Medulla oblongata (tissue), 1 donor: ENCODE results near the gene CCDC179.

Experiments used
- DNase-seq: peaks from one replicate; pipeline ENCODE4 v3.0.0-alpha.2; 2015; ENCODE audit errors: extremely low spot score

The CCDC179 gene

DNA sequence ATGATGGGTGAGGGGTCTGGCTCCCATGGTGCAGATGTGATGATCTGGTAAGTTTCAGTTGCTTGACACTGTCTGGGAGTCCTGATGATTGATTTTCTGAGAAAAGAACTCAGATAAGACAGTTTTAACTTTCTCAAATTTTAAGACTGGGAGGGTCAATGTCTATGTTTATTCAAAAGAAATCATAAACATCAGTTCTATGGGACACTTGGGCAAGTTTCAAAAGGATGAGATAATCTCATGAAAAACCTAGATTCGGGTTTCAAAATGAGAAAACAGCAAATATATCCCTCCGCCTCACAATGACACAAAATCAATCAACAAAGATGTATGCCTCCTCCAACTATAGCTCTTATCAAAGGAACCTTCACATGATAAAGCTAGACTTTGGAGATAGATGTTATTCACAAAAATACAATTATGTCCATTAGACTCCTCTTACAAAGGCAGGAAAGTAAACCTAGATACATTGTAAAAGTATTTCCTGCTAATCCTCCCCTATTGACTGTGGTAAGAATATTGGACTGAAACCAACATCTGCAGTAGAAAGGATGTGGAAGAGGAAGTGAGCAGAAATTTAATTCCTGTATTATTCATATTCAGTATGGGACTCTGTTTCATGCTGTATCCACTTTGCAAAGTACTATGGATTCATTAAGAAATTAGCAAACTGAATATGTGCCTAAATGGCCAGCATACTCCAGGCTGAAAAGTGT, 52.3 kb downstream of the CCDC179 start:
- no peak for DNase-seq

DNA sequence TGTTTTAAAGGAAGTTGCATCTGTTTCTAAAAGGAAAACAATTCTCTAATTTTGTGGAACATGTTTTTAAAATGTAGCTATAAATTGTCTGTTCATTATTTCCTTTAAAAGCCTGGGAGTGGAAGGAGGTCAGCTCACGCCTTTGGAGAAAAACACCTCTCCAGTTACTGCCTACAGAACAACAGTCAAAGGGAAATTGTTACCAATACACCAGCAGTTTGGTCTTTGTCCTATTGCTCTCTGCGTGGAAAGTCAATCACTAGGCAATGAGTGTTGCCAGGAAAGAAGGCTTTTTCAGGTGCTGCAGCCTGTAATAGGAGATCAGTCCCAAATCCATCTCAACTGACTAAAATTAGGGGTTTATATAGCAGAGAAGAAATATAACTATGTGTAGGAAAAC, 52.9 kb downstream of the CCDC179 start:
- no peak for DNase-seq

DNA sequence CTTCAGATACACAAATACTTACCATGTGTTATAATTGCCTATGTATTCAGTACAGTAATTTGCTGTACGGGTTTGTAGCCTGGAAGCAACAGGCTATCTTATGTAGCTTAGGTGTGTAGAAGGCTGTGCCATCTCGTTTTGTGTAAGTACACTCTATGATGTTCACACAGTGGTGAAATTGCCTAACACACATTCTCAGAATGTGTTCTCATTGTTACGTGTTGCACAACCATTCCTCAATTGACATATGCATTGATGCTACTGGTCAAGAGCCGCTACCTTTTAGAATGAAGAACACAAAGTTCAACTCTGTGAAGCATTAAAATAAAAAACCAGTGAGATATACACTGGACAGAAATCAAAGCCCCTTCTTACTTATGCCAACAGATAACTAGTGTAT, 57.4 kb downstream of the CCDC179 start:
- DNase-seq: no peak

DNA sequence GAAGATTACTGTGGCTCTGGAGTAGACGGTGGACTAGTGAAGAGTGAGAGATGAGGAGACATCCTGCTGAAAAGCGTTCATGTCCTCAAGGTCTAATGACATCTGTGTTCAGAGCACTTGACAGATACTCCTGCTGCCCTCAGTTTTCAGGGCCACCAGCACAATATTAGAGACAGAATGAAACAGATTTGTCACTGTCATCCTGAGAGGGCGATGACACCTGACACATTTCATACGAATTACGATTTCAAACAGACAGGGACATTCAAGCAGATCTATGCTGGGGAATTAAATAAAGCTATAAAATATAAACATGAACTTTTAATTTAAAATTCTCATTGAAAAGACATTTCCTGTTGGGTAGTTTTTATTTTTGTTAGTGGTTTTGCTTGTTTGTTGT, 59.8 kb downstream of the CCDC179 start:
- DNase-seq: no peak

DNA sequence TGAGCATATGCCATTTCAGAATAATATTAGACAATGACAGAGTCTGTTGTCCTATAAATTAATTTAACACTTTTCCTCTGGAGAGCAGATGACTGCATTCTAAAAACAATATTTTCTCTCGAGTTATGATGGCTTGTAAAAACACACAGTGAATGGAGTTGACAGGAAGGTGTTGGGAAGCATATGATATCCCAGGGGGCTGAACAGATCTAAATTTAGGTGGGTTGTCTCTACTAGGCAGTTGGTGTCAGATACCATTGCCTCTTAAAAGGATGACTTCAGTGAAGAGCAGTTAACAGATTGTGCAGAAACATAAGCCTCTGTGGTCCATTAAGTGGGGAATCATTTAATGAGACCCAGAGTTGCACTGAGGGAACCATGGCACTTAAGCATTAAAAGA, 61.4 kb downstream of the CCDC179 start:
- no peak for DNase-seq

DNA sequence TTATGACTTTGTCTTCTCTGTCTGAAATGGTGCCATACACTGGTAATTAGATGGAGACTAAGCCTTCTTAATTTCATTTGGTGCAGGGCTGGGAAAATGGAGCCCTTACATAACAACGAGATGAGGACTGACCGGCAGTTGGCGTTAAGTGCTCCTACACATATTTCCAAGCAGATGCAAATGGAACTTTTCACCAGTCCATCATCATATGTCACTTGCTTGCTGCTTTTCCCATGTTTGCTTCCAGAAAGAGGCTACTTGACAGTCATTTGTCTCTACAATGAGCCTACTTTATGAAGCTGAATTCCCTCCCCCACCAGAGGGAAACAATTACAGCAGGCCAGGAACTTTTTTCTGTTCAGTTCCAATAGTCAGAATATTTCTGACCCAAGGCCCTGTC, 63.2 kb downstream of the CCDC179 start:
- peak; percentile 64 for DNase-seq
